ENCODE data around the gene TMED9.

GRCh38 chr5:177608243-177609075 is 16.5 kb downstream of the TMED9 start:
- no peak for TF ChIP-seq CTCF (IDR thresholded peaks at IDR 0.05; ENCODE audit: borderline replicate concordance, extremely low read depth, low read length, poor library complexity, severe bottlenecking)
- no peak for TF ChIP-seq EZH2 (IDR thresholded peaks at IDR 0.05; ENCODE audit: borderline replicate concordance, low read depth, low read length, severe bottlenecking)
